GM12878 (cell line): ENCODE measurements around the gene IQCH. TPM values are rescaled to one million over a fixed set of nuclear protein-coding genes. Genes with fewer than 3 reads are reported as not detected.

Experiments
- NR2C2 ChIP-seq: IDR thresholded peaks from 2 replicates; pipeline ENCODE4 v1.6.1; 2011; ENCODE audit warnings: borderline replicate concordance, low read depth; ENCODE audit not compliant: control insufficient read depth, insufficient read length
- POLR2AphosphoS5 ChIP-seq: IDR thresholded peaks from 2 replicates; pipeline ENCODE4 v1.6.1; 2011; ENCODE audit warnings: mild to moderate bottlenecking, low read length, inconsistent platforms
- POU2F2 ChIP-seq: IDR thresholded peaks from 3 replicates; pipeline ENCODE4 v1.6.1; 2011; ENCODE audit warnings: low read depth, mild to moderate bottlenecking, low read length, borderline replicate concordance
- polyA plus RNA-seq, 11 experiments: library from polyadenylated mRNA; depleted of rRNA in 4 of 11; unstranded in 6 of 11; stranded (reverse) in 5 of 11; fragments of >200 nt; fragmentation: Nextera tagmentation in 4 of 11; fragmentation: Illumina TruSeq in 1 of 11; extraction: Ambion mirVana in 4 of 11; extraction: Trizol in 1 of 11; gene quantifications; 1 replicate in 1 of 11; 2 replicates in 10 of 11; pipeline versions ENCODE4 v1.2.1 to v1.2.3, GENCODE V29; 2011 to 2016; ENCODE audit warnings: inconsistent platforms in 2 of 11, missing spikeins in 2 of 11, low read depth in 1 of 11
- total RNA-seq, 4 experiments: library from RNA; depleted of rRNA in 3 of 4; stranded (reverse); fragments of >200 nt in 3 of 4; fragmentation: Illumina TruSeq in 1 of 4; extraction: Trizol in 1 of 4; gene quantifications; 2 replicates each; pipeline versions ENCODE4 v1.2.1 to v1.2.3, GENCODE V29; 2013 to 2021
- TF ChIP-seq, protein P1 (sequence below): fragments of 450-650 bp; IDR thresholded peaks from 2 replicates; pipeline ENCODE4 v1.6.1; 2016; ENCODE audit warnings: mild to moderate bottlenecking, moderate library complexity, borderline replicate concordance
- TF ChIP-seq, protein P2 (sequence below), 3 experiments: IDR thresholded peaks in 2 of 3; conservative IDR thresholded peaks in 1 of 3; 2 replicates each; pipeline ENCODE4 v1.5.1; 2011; ENCODE audit warnings: low read depth in 3 of 3, low read length in 3 of 3, mild to moderate bottlenecking in 3 of 3, control low read depth in 2 of 3, moderate library complexity in 2 of 3, inconsistent platforms in 1 of 3, mixed read lengths in 1 of 3; ENCODE audit not compliant: control insufficient read depth in 2 of 3, insufficient read depth in 1 of 3; ENCODE audit errors: extremely low read depth in 1 of 3
- TF ChIP-seq, protein P3 (sequence below): IDR thresholded peaks from 2 replicates; pipeline ENCODE4 v1.6.1; 2011; ENCODE audit warnings: borderline replicate concordance, low read depth, mild to moderate bottlenecking, moderate library complexity, low read length; ENCODE audit not compliant: insufficient read depth, poor library complexity, severe bottlenecking

Gene IQCH
- total and polyA plus RNA-seq, 10 of the 15 experiments (the other 5 are each of a cell fraction or from before 2014, with no cell fraction given), result 0.29 to 1.3 (median 0.99) TPM

DNA sequence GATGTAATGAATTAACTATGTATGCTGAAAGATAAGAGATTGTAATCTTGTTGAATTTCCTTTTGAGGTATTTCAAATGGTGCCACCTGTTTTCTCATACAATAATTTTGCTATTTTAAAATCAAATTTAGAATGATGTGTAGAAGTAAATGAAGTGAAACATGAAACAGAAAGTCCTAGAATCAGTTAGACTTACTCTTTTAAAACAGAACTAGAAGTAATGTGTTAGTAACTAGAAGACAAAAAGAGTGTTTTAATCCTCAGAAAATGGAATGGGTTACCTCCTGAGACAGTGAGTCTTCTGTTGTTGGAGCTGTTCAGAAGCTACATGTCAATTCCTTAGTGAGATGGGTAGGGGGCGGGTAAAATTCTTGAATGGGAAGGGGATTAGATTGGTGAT, 279.8 kb downstream of the IQCH start (continued):
- TF ChIP-seq, protein P1, sequence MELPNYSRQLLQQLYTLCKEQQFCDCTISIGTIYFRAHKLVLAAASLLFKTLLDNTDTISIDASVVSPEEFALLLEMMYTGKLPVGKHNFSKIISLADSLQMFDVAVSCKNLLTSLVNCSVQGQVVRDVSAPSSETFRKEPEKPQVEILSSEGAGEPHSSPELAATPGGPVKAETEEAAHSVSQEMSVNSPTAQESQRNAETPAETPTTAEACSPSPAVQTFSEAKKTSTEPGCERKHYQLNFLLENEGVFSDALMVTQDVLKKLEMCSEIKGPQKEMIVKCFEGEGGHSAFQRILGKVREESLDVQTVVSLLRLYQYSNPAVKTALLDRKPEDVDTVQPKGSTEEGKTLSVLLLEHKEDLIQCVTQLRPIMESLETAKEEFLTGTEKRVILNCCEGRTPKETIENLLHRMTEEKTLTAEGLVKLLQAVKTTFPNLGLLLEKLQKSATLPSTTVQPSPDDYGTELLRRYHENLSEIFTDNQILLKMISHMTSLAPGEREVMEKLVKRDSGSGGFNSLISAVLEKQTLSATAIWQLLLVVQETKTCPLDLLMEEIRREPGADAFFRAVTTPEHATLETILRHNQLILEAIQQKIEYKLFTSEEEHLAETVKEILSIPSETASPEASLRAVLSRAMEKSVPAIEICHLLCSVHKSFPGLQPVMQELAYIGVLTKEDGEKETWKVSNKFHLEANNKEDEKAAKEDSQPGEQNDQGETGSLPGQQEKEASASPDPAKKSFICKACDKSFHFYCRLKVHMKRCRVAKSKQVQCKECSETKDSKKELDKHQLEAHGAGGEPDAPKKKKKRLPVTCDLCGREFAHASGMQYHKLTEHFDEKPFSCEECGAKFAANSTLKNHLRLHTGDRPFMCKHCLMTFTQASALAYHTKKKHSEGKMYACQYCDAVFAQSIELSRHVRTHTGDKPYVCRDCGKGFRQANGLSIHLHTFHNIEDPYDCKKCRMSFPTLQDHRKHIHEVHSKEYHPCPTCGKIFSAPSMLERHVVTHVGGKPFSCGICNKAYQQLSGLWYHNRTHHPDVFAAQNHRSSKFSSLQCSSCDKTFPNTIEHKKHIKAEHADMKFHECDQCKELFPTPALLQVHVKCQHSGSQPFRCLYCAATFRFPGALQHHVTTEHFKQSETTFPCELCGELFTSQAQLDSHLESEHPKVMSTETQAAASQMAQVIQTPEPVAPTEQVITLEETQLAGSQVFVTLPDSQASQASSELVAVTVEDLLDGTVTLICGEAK, result no peak
- no peak for TF ChIP-seq NR2C2
- TF ChIP-seq, protein P2, sequence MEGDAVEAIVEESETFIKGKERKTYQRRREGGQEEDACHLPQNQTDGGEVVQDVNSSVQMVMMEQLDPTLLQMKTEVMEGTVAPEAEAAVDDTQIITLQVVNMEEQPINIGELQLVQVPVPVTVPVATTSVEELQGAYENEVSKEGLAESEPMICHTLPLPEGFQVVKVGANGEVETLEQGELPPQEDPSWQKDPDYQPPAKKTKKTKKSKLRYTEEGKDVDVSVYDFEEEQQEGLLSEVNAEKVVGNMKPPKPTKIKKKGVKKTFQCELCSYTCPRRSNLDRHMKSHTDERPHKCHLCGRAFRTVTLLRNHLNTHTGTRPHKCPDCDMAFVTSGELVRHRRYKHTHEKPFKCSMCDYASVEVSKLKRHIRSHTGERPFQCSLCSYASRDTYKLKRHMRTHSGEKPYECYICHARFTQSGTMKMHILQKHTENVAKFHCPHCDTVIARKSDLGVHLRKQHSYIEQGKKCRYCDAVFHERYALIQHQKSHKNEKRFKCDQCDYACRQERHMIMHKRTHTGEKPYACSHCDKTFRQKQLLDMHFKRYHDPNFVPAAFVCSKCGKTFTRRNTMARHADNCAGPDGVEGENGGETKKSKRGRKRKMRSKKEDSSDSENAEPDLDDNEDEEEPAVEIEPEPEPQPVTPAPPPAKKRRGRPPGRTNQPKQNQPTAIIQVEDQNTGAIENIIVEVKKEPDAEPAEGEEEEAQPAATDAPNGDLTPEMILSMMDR (IDR thresholded peaks at IDR 0.05 in 2 of 3, conservative IDR thresholded peaks at IDR 0.05 in 1 of 3; ENCODE audit: control insufficient read depth in 2 of 3, extremely low read depth in 1 of 3, insufficient read depth in 1 of 3, low read depth in 3 of 3, low read length in 3 of 3), result no peak
- TF ChIP-seq POLR2AphosphoS5, result no peak
- TF ChIP-seq POU2F2, result no peak
- TF ChIP-seq, protein P3, sequence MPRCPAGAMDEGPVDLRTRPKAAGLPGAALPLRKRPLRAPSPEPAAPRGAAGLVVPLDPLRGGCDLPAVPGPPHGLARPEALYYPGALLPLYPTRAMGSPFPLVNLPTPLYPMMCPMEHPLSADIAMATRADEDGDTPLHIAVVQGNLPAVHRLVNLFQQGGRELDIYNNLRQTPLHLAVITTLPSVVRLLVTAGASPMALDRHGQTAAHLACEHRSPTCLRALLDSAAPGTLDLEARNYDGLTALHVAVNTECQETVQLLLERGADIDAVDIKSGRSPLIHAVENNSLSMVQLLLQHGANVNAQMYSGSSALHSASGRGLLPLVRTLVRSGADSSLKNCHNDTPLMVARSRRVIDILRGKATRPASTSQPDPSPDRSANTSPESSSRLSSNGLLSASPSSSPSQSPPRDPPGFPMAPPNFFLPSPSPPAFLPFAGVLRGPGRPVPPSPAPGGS, result no peak
